ENCODE data around the gene DFFA. TPM values are rescaled to one million over a fixed set of nuclear protein-coding genes. Genes with fewer than 3 reads are reported as not detected.

Gene DFFA
- total and polyA plus RNA-seq, 2 of the 4 experiments (the other 2 are of a cell fraction) = 28.1 to 62.6 TPM

GRCh38 chr1:10429868-10430215 is 42.5 kb downstream of the DFFA start (continued):
- TF ChIP-seq, protein P1, sequence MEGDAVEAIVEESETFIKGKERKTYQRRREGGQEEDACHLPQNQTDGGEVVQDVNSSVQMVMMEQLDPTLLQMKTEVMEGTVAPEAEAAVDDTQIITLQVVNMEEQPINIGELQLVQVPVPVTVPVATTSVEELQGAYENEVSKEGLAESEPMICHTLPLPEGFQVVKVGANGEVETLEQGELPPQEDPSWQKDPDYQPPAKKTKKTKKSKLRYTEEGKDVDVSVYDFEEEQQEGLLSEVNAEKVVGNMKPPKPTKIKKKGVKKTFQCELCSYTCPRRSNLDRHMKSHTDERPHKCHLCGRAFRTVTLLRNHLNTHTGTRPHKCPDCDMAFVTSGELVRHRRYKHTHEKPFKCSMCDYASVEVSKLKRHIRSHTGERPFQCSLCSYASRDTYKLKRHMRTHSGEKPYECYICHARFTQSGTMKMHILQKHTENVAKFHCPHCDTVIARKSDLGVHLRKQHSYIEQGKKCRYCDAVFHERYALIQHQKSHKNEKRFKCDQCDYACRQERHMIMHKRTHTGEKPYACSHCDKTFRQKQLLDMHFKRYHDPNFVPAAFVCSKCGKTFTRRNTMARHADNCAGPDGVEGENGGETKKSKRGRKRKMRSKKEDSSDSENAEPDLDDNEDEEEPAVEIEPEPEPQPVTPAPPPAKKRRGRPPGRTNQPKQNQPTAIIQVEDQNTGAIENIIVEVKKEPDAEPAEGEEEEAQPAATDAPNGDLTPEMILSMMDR (conservative IDR thresholded peaks at IDR 0.05; ENCODE audit: low read depth, low read length) = no peak
- TF ChIP-seq, protein P2, sequence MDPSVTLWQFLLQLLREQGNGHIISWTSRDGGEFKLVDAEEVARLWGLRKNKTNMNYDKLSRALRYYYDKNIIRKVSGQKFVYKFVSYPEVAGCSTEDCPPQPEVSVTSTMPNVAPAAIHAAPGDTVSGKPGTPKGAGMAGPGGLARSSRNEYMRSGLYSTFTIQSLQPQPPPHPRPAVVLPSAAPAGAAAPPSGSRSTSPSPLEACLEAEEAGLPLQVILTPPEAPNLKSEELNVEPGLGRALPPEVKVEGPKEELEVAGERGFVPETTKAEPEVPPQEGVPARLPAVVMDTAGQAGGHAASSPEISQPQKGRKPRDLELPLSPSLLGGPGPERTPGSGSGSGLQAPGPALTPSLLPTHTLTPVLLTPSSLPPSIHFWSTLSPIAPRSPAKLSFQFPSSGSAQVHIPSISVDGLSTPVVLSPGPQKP (IDR thresholded peaks at IDR 0.05; ENCODE audit: borderline replicate concordance, low read depth, low read length) = no peak
- no peak for TF ChIP-seq FOS (IDR thresholded peaks at IDR 0.05; ENCODE audit: low read depth, low read length)
- TF ChIP-seq RCOR1 (IDR thresholded peaks at IDR 0.05; ENCODE audit: insufficient replicate concordance, low read length) = no peak
- no peak for TF ChIP-seq RAD21 (IDR thresholded peaks at IDR 0.05; ENCODE audit: low read length)
